HTR-8/SVneo (cell line): Measurements from ENCODE around the gene DNTTIP2.

Experiments
- DNase-seq: peaks from one replicate; pipeline ENCODE4 v3.0.0; 2011; ENCODE audit warnings: low spot score, mixed read lengths; ENCODE audit not compliant: insufficient read length
- FAIRE-seq: peaks from 2 replicates; lab custom pipeline; 2011; peaks lifted over from hg19 to GRCh38; lab: Jason Lieb, UNC

Gene DNTTIP2

GRCh38 chr1:93817819-93818569 is 61.0 kb downstream of the DNTTIP2 start:
- no peak for DNase-seq
- no peak for FAIRE-seq

GRCh38 chr1:93816970-93817678 is 61.9 kb downstream of the DNTTIP2 start:
- DNase-seq (peak; percentile 63), FAIRE-seq (peak; percentile 33)
